ENCODE results near the gene TLE1. TPM values are rescaled to one million over a fixed set of nuclear protein-coding genes. Genes with fewer than 3 reads are reported as not detected.

The TLE1 gene
- 85.5 to 88.9 TPM (median 87.8 TPM) in 5 replicates for total RNA-seq (2022; extraction: Qiagen RNA extraction; ENCODE audit: low read depth)

GRCh38 chr9:81689343-81690175 lies at the start of gene TLE1:
TSS of gene TLE1 (minus strand) at chr9:81689547. CDS start at chr9:81688240, 1,307 bp downstream.

Other genes starting within 250 kb of the TLE1 start
- not detected in 5 replicates for gene SPATA31D4, start 238.9 kb upstream of the TLE1 start, total RNA-seq (2022; extraction: Qiagen RNA extraction; ENCODE audit: low read depth)